GM21723 (cell line): Measurements from ENCODE around the gene FBXO21.

Source experiments
- ATAC-seq: cut with Tn5 transposase; IDR thresholded peaks from one replicate; pipeline ENCODE4 v1.9.1; 2021; ENCODE audit warnings: mild to moderate bottlenecking, moderate library complexity; ENCODE audit not compliant: unreplicated experiment

Gene FBXO21

GRCh38 chr12:117141097-117141898, 49.0 kb downstream of the FBXO21 start:
- no peak for ATAC-seq

- ATAC-seq, result no peak
These were observed 49.7 kb downstream of the FBXO21 start for GRCh38 chr12:117140397-117141096.

GRCh38 chr12:117139025-117139717, 51.1 kb downstream of the FBXO21 start:
- no peak for ATAC-seq

- no peak for ATAC-seq
These were observed 55.5 kb downstream of the FBXO21 start for GRCh38 chr12:117134721-117135120.

GRCh38 chr12:117134059-117134458, 56.2 kb downstream of the FBXO21 start:
- no peak for ATAC-seq

- no peak for ATAC-seq
These were observed 59.5 kb downstream of the FBXO21 start for GRCh38 chr12:117130801-117131200.

GRCh38 chr12:117129391-117129790, 60.9 kb downstream of the FBXO21 start:
- ATAC-seq, result no peak

- no peak for ATAC-seq
These were observed 62.1 kb downstream of the FBXO21 start for GRCh38 chr12:117127933-117128823.

GRCh38 chr12:117126335-117126734, 63.9 kb downstream of the FBXO21 start:
- no peak for ATAC-seq

- ATAC-seq, result no peak
These were observed 64.5 kb downstream of the FBXO21 start for GRCh38 chr12:117125767-117126166.

- ATAC-seq, result no peak
These were observed 65.0 kb downstream of the FBXO21 start for GRCh38 chr12:117125272-117125613.

- no peak for ATAC-seq
These were observed 65.6 kb downstream of the FBXO21 start for GRCh38 chr12:117124421-117125271.

- no peak for ATAC-seq
These were observed 68.8 kb downstream of the FBXO21 start for GRCh38 chr12:117121441-117121840.

- ATAC-seq, result no peak
These were observed 69.5 kb downstream of the FBXO21 start for GRCh38 chr12:117120787-117121186.

GRCh38 chr12:117119592-117120198, 70.6 kb downstream of the FBXO21 start:
- peak; percentile 63 for ATAC-seq

- no peak for ATAC-seq
These were observed 71.3 kb downstream of the FBXO21 start for GRCh38 chr12:117118838-117119591.

GRCh38 chr12:117114784-117115183, 75.5 kb downstream of the FBXO21 start:
- no peak for ATAC-seq

- ATAC-seq, result no peak
These were observed 77.0 kb downstream of the FBXO21 start for GRCh38 chr12:117113231-117113630.
